NB4 (cell line): Measurements from ENCODE around the gene ABCA2.

Experiments
- POLR2A ChIP-seq: IDR thresholded peaks from 2 replicates; pipeline ENCODE4 v1.6.1; 2011; ENCODE audit warnings: mild to moderate bottlenecking; ENCODE audit not compliant: insufficient read length; ENCODE audit errors: extremely low read depth
- TF ChIP-seq, protein P1 (sequence below): IDR thresholded peaks from one replicate; pipeline ENCODE4 v1.5.1; 2012; ENCODE audit warnings: low read depth, low read length
- TF ChIP-seq, protein P2 (sequence below): IDR thresholded peaks from 2 replicates; pipeline ENCODE4 v1.6.1; 2011; ENCODE audit warnings: low read depth, low read length

DNA sequence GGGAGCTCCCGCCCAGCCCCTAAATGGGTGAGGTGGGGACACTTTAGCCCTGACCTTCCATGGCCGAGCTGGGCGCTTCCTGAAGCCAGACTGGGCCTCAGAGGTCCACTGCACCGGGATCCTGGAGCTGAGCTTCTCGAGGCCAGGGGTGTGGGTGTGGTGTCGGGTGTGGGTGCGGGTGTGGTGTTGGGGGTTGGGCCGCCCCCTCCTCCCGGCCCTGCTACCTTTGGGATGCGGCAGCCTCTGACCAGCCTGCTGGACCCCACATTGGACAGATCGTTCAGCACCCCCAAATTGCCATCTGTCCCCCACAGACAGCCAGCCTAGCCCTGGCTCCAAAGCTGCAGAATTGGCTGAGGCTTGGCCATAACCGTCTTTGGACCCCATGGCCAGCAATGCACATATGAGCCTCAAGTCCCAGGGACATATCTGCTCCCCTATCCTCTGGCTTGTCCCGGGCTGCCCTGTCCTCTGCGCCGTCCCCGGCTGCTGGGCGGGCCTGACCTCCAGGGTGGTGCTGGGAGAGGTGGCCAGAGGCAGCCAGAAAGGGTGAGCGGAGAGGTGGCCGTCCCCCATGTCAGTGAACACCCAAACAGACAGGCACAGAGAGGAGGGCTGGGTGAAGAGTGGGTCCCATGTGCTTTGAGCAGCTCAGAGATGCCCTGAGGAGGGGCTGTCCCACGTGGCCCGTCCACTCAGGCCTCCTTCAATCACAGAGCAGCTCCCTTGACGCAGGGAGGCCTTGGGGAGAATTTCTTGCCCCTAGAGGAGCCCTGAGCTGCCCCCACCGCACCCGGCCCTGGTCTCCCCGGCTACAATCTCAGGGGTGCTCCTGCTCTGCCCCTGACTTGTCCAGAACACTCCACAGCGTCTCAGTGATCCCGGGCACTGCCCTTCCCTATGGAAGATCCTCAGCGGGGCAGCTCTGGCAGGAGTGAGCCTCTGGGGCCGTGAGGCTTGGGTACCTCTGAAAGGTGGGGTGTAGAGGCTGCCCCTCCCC, 54.1 kb downstream of the ABCA2 start:
- TF ChIP-seq, protein P1, sequence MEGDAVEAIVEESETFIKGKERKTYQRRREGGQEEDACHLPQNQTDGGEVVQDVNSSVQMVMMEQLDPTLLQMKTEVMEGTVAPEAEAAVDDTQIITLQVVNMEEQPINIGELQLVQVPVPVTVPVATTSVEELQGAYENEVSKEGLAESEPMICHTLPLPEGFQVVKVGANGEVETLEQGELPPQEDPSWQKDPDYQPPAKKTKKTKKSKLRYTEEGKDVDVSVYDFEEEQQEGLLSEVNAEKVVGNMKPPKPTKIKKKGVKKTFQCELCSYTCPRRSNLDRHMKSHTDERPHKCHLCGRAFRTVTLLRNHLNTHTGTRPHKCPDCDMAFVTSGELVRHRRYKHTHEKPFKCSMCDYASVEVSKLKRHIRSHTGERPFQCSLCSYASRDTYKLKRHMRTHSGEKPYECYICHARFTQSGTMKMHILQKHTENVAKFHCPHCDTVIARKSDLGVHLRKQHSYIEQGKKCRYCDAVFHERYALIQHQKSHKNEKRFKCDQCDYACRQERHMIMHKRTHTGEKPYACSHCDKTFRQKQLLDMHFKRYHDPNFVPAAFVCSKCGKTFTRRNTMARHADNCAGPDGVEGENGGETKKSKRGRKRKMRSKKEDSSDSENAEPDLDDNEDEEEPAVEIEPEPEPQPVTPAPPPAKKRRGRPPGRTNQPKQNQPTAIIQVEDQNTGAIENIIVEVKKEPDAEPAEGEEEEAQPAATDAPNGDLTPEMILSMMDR, result no peak
- no peak for TF ChIP-seq POLR2A
- TF ChIP-seq, protein P2, sequence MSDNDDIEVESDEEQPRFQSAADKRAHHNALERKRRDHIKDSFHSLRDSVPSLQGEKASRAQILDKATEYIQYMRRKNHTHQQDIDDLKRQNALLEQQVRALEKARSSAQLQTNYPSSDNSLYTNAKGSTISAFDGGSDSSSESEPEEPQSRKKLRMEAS, result no peak
